ENCODE measurements around the gene MRM3. TPM values are rescaled to one million over a fixed set of nuclear protein-coding genes. Genes with fewer than 3 reads are reported as not detected.

The MRM3 gene
- total RNA-seq, 3 donors from 2014 or later: 16.5 to 18.4 (median 16.7) TPM

DNA sequence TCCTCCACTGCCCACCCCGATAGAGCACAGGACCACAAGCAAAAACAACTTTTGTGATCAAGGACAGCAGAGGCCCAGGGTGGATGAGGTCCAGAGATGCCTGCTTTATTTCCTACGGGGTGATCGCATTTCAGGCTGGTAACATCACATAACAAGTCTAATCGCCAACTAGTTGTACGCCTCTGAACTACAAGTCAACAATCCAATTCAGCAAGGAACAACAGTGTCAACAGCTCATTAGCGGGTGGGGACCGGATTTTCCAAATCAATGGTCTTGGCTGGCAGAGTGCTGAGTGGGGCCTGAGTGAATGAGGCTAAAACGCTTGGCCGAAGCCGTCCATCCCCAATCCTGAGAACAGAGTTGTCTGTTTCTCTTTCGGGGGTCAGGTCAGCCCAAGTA is 17.1 kb downstream of the MRM3 start:
- H3K27me3 ChIP-seq: no peaks in the 10 kb centered on the region
- no peaks in the 10 kb centered on the region for H3K9me3 ChIP-seq
- H3K36me3 ChIP-seq: no peaks in the 10 kb centered on the region
- H3K4me3 ChIP-seq: no peak overlapping the region
- intact Hi-C loops (cut with DNase I; ENCODE audit: low total_unique reads): loop anchor here (5.0 kb wide), 1 partner anchor 183 kb away; no protein-coding TSS in a partner anchor
- H3K4me1 ChIP-seq: no peaks in the 10 kb centered on the region
- TF ChIP-seq POLR2AphosphoS5 (IDR thresholded peaks at IDR 0.05) (no peak), POLR2A (IDR thresholded peaks at IDR 0.05) (no peak), CTCF (IDR thresholded peaks at IDR 0.05) (no peak)
- H3K27ac ChIP-seq: no peak overlapping the region
- DNase-seq (ENCODE audit: low spot score in 2 of 2): no peak

GRCh38 chr17:800446-801242 is 18.5 kb downstream of the MRM3 start:
- TF ChIP-seq POLR2AphosphoS5 (IDR thresholded peaks at IDR 0.05) (no peak), POLR2A (IDR thresholded peaks at IDR 0.05) (no peak), CTCF (IDR thresholded peaks at IDR 0.05) (no peak)
- no peaks in the 10 kb centered on the region for H3K36me3 ChIP-seq
- no peak overlapping the region for H3K4me3 ChIP-seq
- no peaks in the 10 kb centered on the region for H3K27me3 ChIP-seq
- no peak overlapping the region for H3K27ac ChIP-seq
- no peak for DNase-seq (ENCODE audit: low spot score in 2 of 2)
- no peaks in the 10 kb centered on the region for H3K4me1 ChIP-seq
- intact Hi-C loops (cut with DNase I; ENCODE audit: low total_unique reads): no loop called here
- no peaks in the 10 kb centered on the region for H3K9me3 ChIP-seq

- no peak overlapping the region for H3K4me3 ChIP-seq
- TF ChIP-seq POLR2A (IDR thresholded peaks at IDR 0.05) (no peak), CTCF (IDR thresholded peaks at IDR 0.05) (no peak), POLR2AphosphoS5 (IDR thresholded peaks at IDR 0.05) (no peak)
- intact Hi-C loops (cut with DNase I; ENCODE audit: low total_unique reads): no loop called here
- H3K27me3 ChIP-seq: no peaks in the 10 kb centered on the region
- no peak for DNase-seq (ENCODE audit: low spot score in 2 of 2)
- H3K4me1 ChIP-seq: no peaks in the 10 kb centered on the region
- no peak overlapping the region for H3K27ac ChIP-seq
- no peaks in the 10 kb centered on the region for H3K9me3 ChIP-seq
- H3K36me3 ChIP-seq: no peaks in the 10 kb centered on the region
Observed at GRCh38 chr17:801660-802059, 19.5 kb downstream of the MRM3 start.

DNA sequence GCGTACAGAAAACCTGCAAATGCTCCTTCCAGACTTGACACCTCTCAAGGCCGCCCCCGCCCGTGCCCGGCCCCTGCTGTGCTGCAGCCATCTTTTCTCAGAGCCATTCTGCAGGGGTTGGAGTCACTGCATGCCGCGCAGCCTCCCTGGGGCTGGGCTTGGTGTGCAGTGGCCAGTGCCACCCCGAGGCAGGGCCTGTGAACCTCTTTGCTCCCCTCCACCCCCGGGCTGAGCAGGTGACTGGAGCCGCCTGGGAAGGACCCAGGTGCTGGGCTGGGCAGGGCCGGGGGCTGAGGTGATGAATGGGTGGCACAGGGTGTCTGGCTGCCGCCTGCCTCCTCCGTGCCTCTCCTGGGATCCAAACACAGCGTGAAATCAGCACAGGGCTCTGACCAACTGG is 20.3 kb downstream of the MRM3 start:
- DNase-seq (ENCODE audit: low spot score in 2 of 2): no peak
- TF ChIP-seq CTCF (IDR thresholded peaks at IDR 0.05): no peak
- TF ChIP-seq POLR2A (IDR thresholded peaks at IDR 0.05): no peak
- no peak for TF ChIP-seq POLR2AphosphoS5 (IDR thresholded peaks at IDR 0.05)
- no peaks in the 10 kb centered on the region for H3K36me3 ChIP-seq
- no peak overlapping the region for H3K4me3 ChIP-seq
- no peak overlapping the region for H3K27ac ChIP-seq
- intact Hi-C loops (cut with DNase I; ENCODE audit: low total_unique reads): no loop called here
- no peaks in the 10 kb centered on the region for H3K9me3 ChIP-seq
- no peaks in the 10 kb centered on the region for H3K4me1 ChIP-seq
- H3K27me3 ChIP-seq: no peaks in the 10 kb centered on the region
